Keratinocyte (primary cell): Measurements from ENCODE around the gene ROCK1.

Source experiments
- CTCF ChIP-seq, 3 experiments: IDR thresholded peaks in 1 of 3; conservative IDR thresholded peaks in 1 of 3; optimal IDR thresholded peaks in 1 of 3; 2 replicates in 2 of 3; 3 replicates in 1 of 3; pipeline versions ENCODE3 to v1.5.1; 2011; ENCODE audit warnings: low read length in 3 of 3, mild to moderate bottlenecking in 3 of 3, moderate library complexity in 2 of 3, control low read depth in 1 of 3, inconsistent platforms in 1 of 3; ENCODE audit not compliant: insufficient read depth in 2 of 3; ENCODE audit errors: extremely low read depth in 1 of 3
- EZH2 ChIP-seq: IDR thresholded peaks from one replicate; pipeline ENCODE4 v1.6.1; 2012; ENCODE audit warnings: inconsistent platforms, mild to moderate bottlenecking, low read length, moderate library complexity

GRCh38 chr18:20966795-20967194 lies 144.8 kb downstream of the ROCK1 start:
- TF ChIP-seq CTCF (optimal IDR thresholded peaks at IDR 0.05 in 1 of 3, IDR thresholded peaks at IDR 0.05 in 1 of 3, conservative IDR thresholded peaks at IDR 0.05 in 1 of 3; ENCODE audit: extremely low read depth in 1 of 3, insufficient read depth in 2 of 3, low read length in 3 of 3) (no peak), EZH2 (no peak)
